ENCODE data around the gene GPR137.

Gene GPR137

DNA sequence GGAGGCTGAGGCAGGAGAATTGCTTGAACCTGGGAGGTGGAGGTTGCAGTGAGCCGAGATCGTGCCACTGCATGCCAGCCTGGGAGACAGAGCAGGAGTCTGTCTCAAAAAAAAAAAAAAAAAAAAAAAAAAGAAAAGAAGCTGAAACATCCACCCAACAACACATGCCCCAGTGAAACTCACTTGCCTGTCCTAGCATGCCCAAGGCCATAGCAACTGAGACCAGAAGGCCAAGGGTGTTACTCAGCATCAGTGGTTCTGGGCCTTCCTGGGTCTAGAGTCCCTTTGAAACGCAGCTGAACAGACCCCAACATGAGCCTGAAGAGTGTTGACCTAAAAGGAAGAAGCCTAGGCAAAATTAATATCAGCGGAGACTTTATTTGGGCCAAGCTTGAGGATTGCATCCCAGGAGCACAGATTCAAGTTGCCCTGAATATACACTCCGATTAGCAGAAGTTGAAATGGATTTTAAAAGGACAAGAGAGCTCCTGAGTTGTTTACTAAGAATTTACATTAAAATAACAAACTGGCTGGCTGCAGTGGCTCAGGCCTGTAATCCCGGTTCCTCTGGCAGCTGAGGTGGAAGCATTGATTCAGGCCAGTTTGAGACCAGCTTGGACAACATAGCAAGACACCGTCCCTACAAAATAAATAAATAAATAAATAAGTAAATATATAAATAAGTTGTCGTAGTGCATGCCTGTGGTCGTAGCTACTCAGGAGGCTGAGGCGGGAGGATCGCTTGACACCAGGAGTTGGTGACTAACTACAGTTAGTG is 39.2 kb downstream of the GPR137 start:
- H3K36me3 ChIP-seq (ENCODE audit: insufficient read depth, low read length): no peaks in the 10 kb centered on the region; the same call in 1 of the 2 replicates
- TF ChIP-seq POLR2AphosphoS5 (IDR thresholded peaks at IDR 0.05; ENCODE audit: borderline replicate concordance, low read depth, low read length) (no peak), EZH2 (IDR thresholded peaks at IDR 0.05) (no peak), FOXP2 (optimal IDR thresholded peaks at IDR 0.05; ENCODE audit: control extremely low read depth, extremely low read length, insufficient read depth) (no peak)
- H3K4me3 ChIP-seq: no peak overlapping the region
- H3K9me3 ChIP-seq (ENCODE audit: low read depth, low read length): no peaks in the 10 kb centered on the region
- no peak overlapping the region for H3K9ac ChIP-seq (ENCODE audit: insufficient read length)
- no peak overlapping the region for H3K27ac ChIP-seq
- no peak for DNase-seq (ENCODE audit: low read depth, low spot score)

DNA sequence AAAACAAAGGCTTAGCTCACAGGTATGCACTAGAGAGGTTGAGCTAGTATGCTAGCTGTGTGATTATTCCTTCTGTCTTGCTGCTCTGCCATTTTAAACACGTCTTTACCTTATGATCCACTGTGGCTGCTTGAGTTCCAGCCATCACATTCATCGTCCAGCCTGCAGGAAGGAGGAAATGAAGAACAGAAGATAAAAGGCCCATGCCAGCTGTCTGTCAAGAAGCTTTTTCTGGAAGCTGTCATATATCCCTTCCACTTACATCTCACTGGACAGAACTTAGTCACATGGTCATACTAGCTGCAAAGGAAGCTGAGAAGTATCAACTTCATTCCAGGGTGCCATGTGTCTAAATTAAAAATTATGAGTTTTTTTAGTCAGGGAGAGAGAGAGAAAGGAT is 41.7 kb downstream of the GPR137 start:
- Histone ChIP-seq H3K9ac (ENCODE audit: insufficient read length) (no peak overlapping the region), H3K9me3 (ENCODE audit: low read depth, low read length) (no peaks in the 10 kb centered on the region), H3K4me3 (no peak overlapping the region), H3K27ac (no peak overlapping the region), H3K36me3 (ENCODE audit: insufficient read depth, low read length) (no peaks in the 10 kb centered on the region)
- TF ChIP-seq FOXP2 (optimal IDR thresholded peaks at IDR 0.05; ENCODE audit: control extremely low read depth, extremely low read length, insufficient read depth) (no peak), POLR2AphosphoS5 (IDR thresholded peaks at IDR 0.05; ENCODE audit: borderline replicate concordance, low read depth, low read length) (no peak), EZH2 (IDR thresholded peaks at IDR 0.05) (no peak)
- DNase-seq (ENCODE audit: low read depth, low spot score): no peak

DNA sequence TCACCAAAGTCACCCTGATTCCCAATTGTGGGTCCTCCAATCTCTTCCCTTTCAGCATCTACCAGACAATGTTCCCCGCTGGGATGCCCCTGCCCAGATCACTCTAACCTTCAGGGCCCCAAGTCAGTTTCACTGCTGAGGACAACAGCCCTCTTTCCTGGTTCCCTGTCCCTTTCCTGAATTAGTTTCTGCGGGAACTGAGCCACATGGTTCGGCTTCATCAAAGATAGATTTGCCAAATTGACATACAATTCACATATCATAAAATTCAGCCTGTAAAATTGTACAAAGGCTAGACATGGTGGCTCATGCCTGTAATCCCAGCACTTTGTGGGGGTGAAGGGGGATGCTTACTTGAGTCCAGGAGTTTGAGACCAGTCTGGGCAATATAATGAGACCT is 42.3 kb downstream of the GPR137 start:
- DNase-seq (ENCODE audit: low read depth, low spot score): no peak
- no peaks in the 10 kb centered on the region for H3K9me3 ChIP-seq (ENCODE audit: low read depth, low read length)
- H3K36me3 ChIP-seq (ENCODE audit: insufficient read depth, low read length): no peaks in the 10 kb centered on the region
- TF ChIP-seq FOXP2 (optimal IDR thresholded peaks at IDR 0.05; ENCODE audit: control extremely low read depth, extremely low read length, insufficient read depth): no peak
- no peak for TF ChIP-seq POLR2AphosphoS5 (IDR thresholded peaks at IDR 0.05; ENCODE audit: borderline replicate concordance, low read depth, low read length)
- no peak for TF ChIP-seq EZH2 (IDR thresholded peaks at IDR 0.05)
- no peak overlapping the region for H3K4me3 ChIP-seq
- H3K27ac ChIP-seq: no peak overlapping the region
- no peak overlapping the region for H3K9ac ChIP-seq (ENCODE audit: insufficient read length)

DNA sequence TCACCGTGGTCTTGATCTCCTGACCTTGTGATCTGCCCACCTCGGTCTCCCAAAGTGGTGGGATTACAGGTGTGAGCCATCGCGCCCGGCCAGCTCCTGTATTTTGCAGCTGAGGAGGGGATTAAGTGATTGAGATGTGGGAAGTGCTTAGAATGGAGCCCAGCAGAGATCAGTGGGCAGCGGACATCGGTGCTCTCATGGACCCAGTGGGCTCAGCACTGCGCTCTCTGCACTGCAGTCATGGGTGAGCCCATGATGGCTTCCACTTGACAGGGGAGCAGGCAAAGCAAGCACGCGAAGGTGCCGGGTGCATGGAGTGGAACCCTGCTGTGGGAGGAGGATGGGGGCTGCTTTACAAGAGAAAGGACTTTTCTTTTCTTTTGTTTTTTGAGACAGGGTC is 45.2 kb downstream of the GPR137 start:
- DNase-seq (ENCODE audit: low read depth, low spot score): no peak
- no peak overlapping the region for H3K27ac ChIP-seq
- no peak overlapping the region for H3K4me3 ChIP-seq
- no peak overlapping the region for H3K9ac ChIP-seq (ENCODE audit: insufficient read length)
- no peaks in the 10 kb centered on the region for H3K36me3 ChIP-seq (ENCODE audit: insufficient read depth, low read length)
- no peaks in the 10 kb centered on the region for H3K9me3 ChIP-seq (ENCODE audit: low read depth, low read length)
- TF ChIP-seq FOXP2 (optimal IDR thresholded peaks at IDR 0.05; ENCODE audit: control extremely low read depth, extremely low read length, insufficient read depth) (no peak), POLR2AphosphoS5 (IDR thresholded peaks at IDR 0.05; ENCODE audit: borderline replicate concordance, low read depth, low read length) (no peak), EZH2 (IDR thresholded peaks at IDR 0.05) (no peak)

DNA sequence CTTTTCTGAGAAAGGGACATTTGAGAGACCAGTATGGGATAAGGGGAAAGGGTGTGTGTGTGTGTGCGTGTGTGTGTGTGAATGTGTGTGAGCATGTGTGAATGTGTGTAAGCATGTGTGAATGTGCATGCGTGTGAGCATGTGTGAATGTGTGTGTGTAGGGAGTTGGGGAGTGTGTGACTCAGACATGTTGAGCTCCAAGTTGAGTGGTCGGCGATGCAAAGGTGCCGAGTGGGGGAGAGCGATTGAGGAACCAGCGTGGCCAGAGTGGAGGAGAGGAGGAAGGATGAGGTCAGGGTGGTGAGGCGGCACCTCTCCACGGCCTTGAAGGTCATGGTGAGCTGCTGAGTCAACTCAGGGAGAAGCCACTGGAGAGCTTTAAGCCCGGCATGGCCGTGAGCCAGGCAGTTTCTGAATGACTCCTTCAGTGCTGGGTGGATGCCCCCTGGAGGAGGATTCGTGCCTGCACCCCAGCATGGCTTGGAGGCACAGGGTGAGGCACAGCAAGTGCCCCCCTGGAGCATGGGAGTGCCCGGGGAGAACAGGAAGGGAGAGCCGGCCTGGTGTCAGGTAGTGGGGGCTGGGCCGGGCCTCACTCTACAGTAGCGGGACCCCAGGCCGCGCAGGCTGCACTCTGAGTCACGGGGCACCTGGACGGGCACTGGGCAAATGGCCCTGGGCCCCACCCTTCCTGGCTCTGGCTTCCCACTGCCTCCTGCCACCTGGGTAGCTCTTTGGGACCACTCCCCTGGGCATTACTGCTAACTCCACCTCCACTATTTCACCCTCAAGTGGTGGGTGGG is 46.1 kb downstream of the GPR137 start:
- no peak overlapping the region for H3K27ac ChIP-seq
- DNase-seq (ENCODE audit: low read depth, low spot score): no peak
- no peaks in the 10 kb centered on the region for H3K9me3 ChIP-seq (ENCODE audit: low read depth, low read length)
- no peak for TF ChIP-seq POLR2AphosphoS5 (IDR thresholded peaks at IDR 0.05; ENCODE audit: borderline replicate concordance, low read depth, low read length)
- TF ChIP-seq EZH2 (IDR thresholded peaks at IDR 0.05): no peak
- TF ChIP-seq FOXP2 (optimal IDR thresholded peaks at IDR 0.05; ENCODE audit: control extremely low read depth, extremely low read length, insufficient read depth): no peak
- H3K4me3 ChIP-seq: no peak overlapping the region
- no peaks in the 10 kb centered on the region for H3K36me3 ChIP-seq (ENCODE audit: insufficient read depth, low read length)
- no peak overlapping the region for H3K9ac ChIP-seq (ENCODE audit: insufficient read length)

DNA sequence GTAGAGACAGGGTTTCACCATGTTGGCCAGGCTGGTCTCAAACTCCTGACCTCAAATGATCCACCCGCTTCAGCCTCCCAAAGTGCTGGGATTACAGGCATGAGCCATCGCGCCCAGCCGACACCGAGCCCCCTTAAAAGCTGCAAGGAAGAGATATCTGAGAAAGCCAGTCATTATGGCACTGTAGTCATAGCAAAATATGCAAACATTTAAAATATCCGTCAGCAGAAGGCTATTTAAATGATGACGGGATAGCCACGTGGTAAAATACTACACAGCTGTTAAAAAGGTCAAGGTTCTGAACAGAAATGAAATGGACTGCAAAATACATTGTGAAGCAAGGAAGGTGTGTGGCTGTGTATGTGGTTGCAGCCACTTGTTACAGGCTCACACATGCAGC is 47.9 kb downstream of the GPR137 start:
- no peaks in the 10 kb centered on the region for H3K36me3 ChIP-seq (ENCODE audit: insufficient read depth, low read length)
- no peaks in the 10 kb centered on the region for H3K9me3 ChIP-seq (ENCODE audit: low read depth, low read length)
- TF ChIP-seq EZH2 (IDR thresholded peaks at IDR 0.05): no peak
- no peak for TF ChIP-seq FOXP2 (optimal IDR thresholded peaks at IDR 0.05; ENCODE audit: control extremely low read depth, extremely low read length, insufficient read depth)
- no peak overlapping the region for H3K27ac ChIP-seq
- H3K4me3 ChIP-seq: no peak overlapping the region
- DNase-seq (ENCODE audit: low read depth, low spot score): no peak
- H3K9ac ChIP-seq (ENCODE audit: insufficient read length): no peak overlapping the region

DNA sequence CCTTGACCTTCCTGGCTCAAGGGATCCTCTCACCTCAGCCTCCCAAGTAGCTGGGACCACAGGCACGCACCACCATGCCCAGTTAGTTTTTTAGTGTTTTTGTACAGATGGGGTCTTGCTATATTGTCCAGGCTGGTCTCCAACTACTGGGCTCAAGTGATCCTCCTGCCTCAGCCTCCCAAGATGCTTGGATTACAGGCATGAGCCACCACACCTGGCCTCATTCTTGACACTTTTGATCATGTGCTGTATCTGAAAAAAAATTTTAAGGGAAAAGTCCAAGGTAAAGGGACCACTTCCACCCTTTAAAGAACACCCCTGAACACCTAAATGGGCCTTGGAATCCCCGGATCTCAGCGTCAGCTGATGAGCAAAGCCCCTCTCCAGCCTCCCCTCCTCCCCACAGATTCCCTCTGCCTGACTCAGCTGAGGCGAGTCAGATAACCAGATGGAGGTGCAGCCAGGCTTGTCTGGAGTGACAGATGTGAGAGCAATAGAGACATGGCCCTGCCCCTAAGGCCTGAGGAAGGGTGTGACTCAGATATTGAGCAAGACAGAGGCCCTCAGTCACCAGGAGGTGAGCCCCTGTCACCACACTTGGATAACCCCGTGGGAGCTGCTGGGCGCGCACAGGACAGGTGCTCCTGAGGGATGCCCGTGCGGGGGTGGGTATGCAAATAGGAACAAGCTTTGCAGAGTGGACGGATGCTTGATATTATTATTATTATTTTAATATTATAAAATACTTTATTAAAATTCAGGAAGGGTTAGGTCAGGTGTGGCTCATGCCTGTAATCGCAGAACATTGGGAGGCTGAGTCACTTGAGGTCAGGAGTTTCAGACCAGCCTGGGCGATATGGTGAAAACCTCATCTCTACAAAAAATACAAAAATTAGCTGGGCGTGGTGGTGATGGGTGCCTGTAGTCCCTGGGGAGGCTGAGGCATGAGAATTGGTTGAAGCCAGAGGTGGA is 49.4 kb downstream of the GPR137 start:
- DNase-seq (ENCODE audit: low read depth, low spot score): no peak
- no peak for TF ChIP-seq EZH2 (IDR thresholded peaks at IDR 0.05)
- TF ChIP-seq POLR2AphosphoS5 (IDR thresholded peaks at IDR 0.05; ENCODE audit: borderline replicate concordance, low read depth, low read length): no peak
- TF ChIP-seq FOXP2 (optimal IDR thresholded peaks at IDR 0.05; ENCODE audit: control extremely low read depth, extremely low read length, insufficient read depth): no peak
- no peaks in the 10 kb centered on the region for H3K36me3 ChIP-seq (ENCODE audit: insufficient read depth, low read length)
- H3K9me3 ChIP-seq (ENCODE audit: low read depth, low read length): no peaks in the 10 kb centered on the region
- H3K27ac ChIP-seq: no peak overlapping the region
- no peak overlapping the region for H3K4me3 ChIP-seq
- no peak overlapping the region for H3K9ac ChIP-seq (ENCODE audit: insufficient read length)

Data from SK-N-MC (cell line).